Measurements from ENCODE around the gene LMTK2.

The LMTK2 gene

GRCh38 chr7:98222533-98223195 lies 116.0 kb downstream of the LMTK2 start:
- DNase-seq = no peak

- DNase-seq = no peak
Measured at GRCh38 chr7:98223351-98223897, 116.8 kb downstream of the LMTK2 start.

- no peak for DNase-seq
Measured at GRCh38 chr7:98223898-98224700, 117.4 kb downstream of the LMTK2 start.

GRCh38 chr7:98224701-98225181 lies 118.1 kb downstream of the LMTK2 start:
- DNase-seq = no peak

- no peak for DNase-seq
Measured at GRCh38 chr7:98225913-98226614, 119.4 kb downstream of the LMTK2 start.

- no peak for DNase-seq
Measured at GRCh38 chr7:98227939-98228338, 121.3 kb downstream of the LMTK2 start.

GRCh38 chr7:98228801-98229200 lies 122.1 kb downstream of the LMTK2 start:
- no peak for DNase-seq

GRCh38 chr7:98229441-98229840 lies 122.8 kb downstream of the LMTK2 start:
- DNase-seq = no peak

GRCh38 chr7:98229991-98230745 lies 123.5 kb downstream of the LMTK2 start:
- DNase-seq = no peak

- no peak for DNase-seq
Measured at GRCh38 chr7:98230746-98231471, 124.2 kb downstream of the LMTK2 start.

GRCh38 chr7:98231493-98232262 lies 125.0 kb downstream of the LMTK2 start:
- no peak for DNase-seq

- no peak for DNase-seq
Measured at GRCh38 chr7:98232263-98232585, 125.6 kb downstream of the LMTK2 start.

GRCh38 chr7:98232799-98233198 lies 126.1 kb downstream of the LMTK2 start:
- no peak for DNase-seq

- DNase-seq = no peak
Measured at GRCh38 chr7:98233219-98234070, 126.8 kb downstream of the LMTK2 start.

GRCh38 chr7:98234429-98235147 lies 127.9 kb downstream of the LMTK2 start:
- DNase-seq = no peak

- DNase-seq = no peak
Measured at GRCh38 chr7:98235901-98236300, 129.2 kb downstream of the LMTK2 start.

GRCh38 chr7:98236355-98237185 lies 129.9 kb downstream of the LMTK2 start:
- DNase-seq = no peak

- DNase-seq = no peak
Measured at GRCh38 chr7:98238076-98238475, 131.4 kb downstream of the LMTK2 start.

- no peak for DNase-seq
Measured at GRCh38 chr7:98238976-98239375, 132.3 kb downstream of the LMTK2 start.
